ENCODE data around the gene SMARCA2.

GRCh38 chr9:2209400-2209799 lies 194.3 kb downstream of the SMARCA2 start:
- TF ChIP-seq CTCF (IDR thresholded peaks at IDR 0.05) (no peak), EP300 (IDR thresholded peaks at IDR 0.05) (no peak), POLR2AphosphoS5 (IDR thresholded peaks at IDR 0.05) (no peak)

All from esophagus muscularis mucosa (tissue), 4 donors.